Measurements from ENCODE around the gene RPL3.

Gene RPL3

GRCh38 chr22:39363751-39364515, 44.5 kb upstream of the RPL3 start:
- H3K4me2 ChIP-seq (ENCODE audit: low read length), result no peak overlapping the region

GRCh38 chr22:39362932-39363331, 43.5 kb upstream of the RPL3 start:
- no peak overlapping the region for H3K9ac ChIP-seq (ENCODE audit: low read length)
- no peak overlapping the region for H3K27ac ChIP-seq (ENCODE audit: low read depth, low read length, poor library complexity, severe bottlenecking)
- H2AFZ ChIP-seq (ENCODE audit: low read length), result no peak overlapping the region
- no peaks in the 10 kb centered on the region for H3K4me1 ChIP-seq (ENCODE audit: insufficient read depth, low read length, severe bottlenecking)
- H3K27me3 ChIP-seq (ENCODE audit: insufficient read depth, low read length), result peaks cover 10% of the 10 kb centered on the region
- no peaks in the 10 kb centered on the region for H3K36me3 ChIP-seq (ENCODE audit: insufficient read depth, low read length)
- no peak overlapping the region for H3K4me3 ChIP-seq (ENCODE audit: low read depth, low read length, poor library complexity, severe bottlenecking)
- no peaks in the 10 kb centered on the region for H3F3A ChIP-seq (ENCODE audit: insufficient read depth, low read length)
- no peaks in the 10 kb centered on the region for H3K79me2 ChIP-seq (ENCODE audit: insufficient read depth, low read length)
- TF ChIP-seq CTCF (IDR thresholded peaks at IDR 0.05; ENCODE audit: low read length), result no peak
- no peak for TF ChIP-seq EZH2 (IDR thresholded peaks at IDR 0.05; ENCODE audit: borderline replicate concordance, low read length)
- no peaks in the 10 kb centered on the region for H4K20me1 ChIP-seq (ENCODE audit: insufficient read depth, low read length)
- H3K4me2 ChIP-seq (ENCODE audit: low read length), result no peak overlapping the region
- no peaks in the 10 kb centered on the region for H3K9me3 ChIP-seq (ENCODE audit: low read length)
- H3K9me2 ChIP-seq (ENCODE audit: low read depth, low read length), result no peaks in the 10 kb centered on the region

More at GRCh38 chr22:39363751-39364515, 44.5 kb upstream of the RPL3 start:
- Histone ChIP-seq H2AFZ (ENCODE audit: low read length) (no peak overlapping the region), H3K4me1 (ENCODE audit: insufficient read depth, low read length, severe bottlenecking) (no peaks in the 10 kb centered on the region), H4K20me1 (ENCODE audit: insufficient read depth, low read length) (no peaks in the 10 kb centered on the region), H3K4me3 (ENCODE audit: low read depth, low read length, poor library complexity, severe bottlenecking) (no peak overlapping the region), H3K27me3 (ENCODE audit: insufficient read depth, low read length) (peaks cover 10% of the 10 kb centered on the region), H3K36me3 (ENCODE audit: insufficient read depth, low read length) (no peaks in the 10 kb centered on the region), H3K79me2 (ENCODE audit: insufficient read depth, low read length) (no peaks in the 10 kb centered on the region), H3K9ac (ENCODE audit: low read length) (no peak overlapping the region), H3K9me2 (ENCODE audit: low read depth, low read length) (no peaks in the 10 kb centered on the region), H3K9me3 (ENCODE audit: low read length) (no peaks in the 10 kb centered on the region), H3K27ac (ENCODE audit: low read depth, low read length, poor library complexity, severe bottlenecking) (no peak overlapping the region), H3F3A (ENCODE audit: insufficient read depth, low read length) (no peaks in the 10 kb centered on the region)
- TF ChIP-seq CTCF (IDR thresholded peaks at IDR 0.05; ENCODE audit: low read length), result no peak
- TF ChIP-seq EZH2 (IDR thresholded peaks at IDR 0.05; ENCODE audit: borderline replicate concordance, low read length), result no peak

- no peak for TF ChIP-seq EZH2 (IDR thresholded peaks at IDR 0.05; ENCODE audit: borderline replicate concordance, low read length)
- TF ChIP-seq CTCF (IDR thresholded peaks at IDR 0.05; ENCODE audit: low read length), result no peak
- no peak overlapping the region for H3K4me2 ChIP-seq (ENCODE audit: low read length)
- peaks cover 10% of the 10 kb centered on the region for H3K27me3 ChIP-seq (ENCODE audit: insufficient read depth, low read length)
- no peaks in the 10 kb centered on the region for H3F3A ChIP-seq (ENCODE audit: insufficient read depth, low read length)
- H3K4me3 ChIP-seq (ENCODE audit: low read depth, low read length, poor library complexity, severe bottlenecking), result no peak overlapping the region
- no peaks in the 10 kb centered on the region for H3K9me3 ChIP-seq (ENCODE audit: low read length)
- no peak overlapping the region for H3K9ac ChIP-seq (ENCODE audit: low read length)
- H3K27ac ChIP-seq (ENCODE audit: low read depth, low read length, poor library complexity, severe bottlenecking), result no peak overlapping the region
- no peak overlapping the region for H2AFZ ChIP-seq (ENCODE audit: low read length)
- no peaks in the 10 kb centered on the region for H3K79me2 ChIP-seq (ENCODE audit: insufficient read depth, low read length)
- no peaks in the 10 kb centered on the region for H3K9me2 ChIP-seq (ENCODE audit: low read depth, low read length)
- no peaks in the 10 kb centered on the region for H3K36me3 ChIP-seq (ENCODE audit: insufficient read depth, low read length)
- no peaks in the 10 kb centered on the region for H3K4me1 ChIP-seq (ENCODE audit: insufficient read depth, low read length, severe bottlenecking)
- no peaks in the 10 kb centered on the region for H4K20me1 ChIP-seq (ENCODE audit: insufficient read depth, low read length)
Measured at GRCh38 chr22:39362271-39362670, 42.8 kb upstream of the RPL3 start.

All from OCI-LY1 (cell line).